G401.6 (cell line): ENCODE measurements around the gene MEF2D.

Experiments
- FAIRE-seq: peaks from 2 replicates; lab custom pipeline; 2012; peaks lifted over from hg19 to GRCh38; lab: Jason Lieb, UNC

Gene MEF2D

DNA sequence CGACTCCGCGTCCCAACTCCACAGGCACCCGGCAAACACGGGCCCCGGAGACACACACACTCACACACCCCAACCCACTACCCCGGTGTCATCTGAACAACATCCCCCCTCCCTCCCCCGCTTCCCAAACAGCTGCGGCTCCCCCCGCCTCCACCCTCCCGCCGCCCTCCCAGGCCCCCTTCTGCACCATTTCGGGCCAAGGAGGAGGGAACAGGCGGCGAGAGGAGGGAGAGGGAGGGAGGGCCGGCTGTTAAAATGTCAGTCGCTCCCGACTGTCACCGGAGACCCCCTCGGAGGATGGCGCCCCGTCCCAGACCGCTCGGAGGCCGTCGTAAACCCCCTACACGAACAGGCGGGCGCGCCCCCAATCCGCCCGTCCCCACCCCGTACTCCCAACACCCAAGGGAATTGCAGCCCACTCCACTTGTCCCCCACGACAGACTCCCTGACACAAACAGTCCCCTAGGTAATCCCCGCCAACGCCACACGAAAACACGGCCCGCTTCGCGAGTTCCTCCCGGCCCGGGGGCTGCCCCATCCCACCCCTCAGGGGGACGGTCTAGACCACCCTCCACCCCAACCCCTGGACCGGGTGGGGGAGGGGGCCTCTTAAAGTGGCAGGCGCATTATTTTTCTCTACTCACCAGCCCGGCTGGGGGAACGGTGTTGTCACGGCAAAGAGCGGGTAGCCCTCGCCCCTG is 583 bp downstream of the MEF2D start:
- FAIRE-seq = no peak

- FAIRE-seq = no peak
Observed at GRCh38 chr1:156499194-156499841, 1.3 kb downstream of the MEF2D start.

DNA sequence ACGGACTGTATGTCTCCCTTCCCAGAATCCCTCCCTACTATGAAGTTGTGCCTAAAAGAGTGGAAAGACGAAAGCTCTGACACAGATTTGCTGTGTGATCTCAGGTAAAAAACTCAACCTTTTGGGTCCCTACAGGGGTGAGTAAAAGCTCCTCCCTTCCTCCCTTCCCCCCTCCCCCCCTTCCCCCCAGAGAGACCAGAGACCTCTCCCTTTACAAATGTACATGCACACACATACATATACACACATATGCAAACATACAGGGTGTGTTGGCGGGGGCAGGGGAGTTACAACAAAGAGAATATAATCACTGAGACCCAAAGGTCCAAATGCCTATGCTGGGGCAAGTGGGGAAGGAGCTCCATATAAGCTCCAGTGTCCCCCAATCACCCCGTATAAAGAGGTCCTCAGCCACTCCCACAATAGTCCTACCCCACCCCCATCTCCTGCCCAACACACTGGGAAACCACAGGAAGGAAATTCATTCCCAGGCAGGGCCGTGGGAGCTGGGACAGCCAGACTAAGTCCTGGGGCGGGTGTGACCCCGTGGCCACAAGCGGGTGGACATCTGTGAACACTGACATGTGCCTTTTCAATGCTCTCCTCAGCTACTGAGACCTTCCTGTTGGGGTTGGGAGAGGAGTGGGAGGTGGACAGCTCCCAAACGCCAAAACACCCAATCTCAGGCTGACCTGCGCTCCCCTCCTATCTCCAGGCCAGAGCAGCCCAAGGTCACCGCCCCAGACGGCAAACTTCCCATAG is 2.0 kb downstream of the MEF2D start:
- FAIRE-seq = no peak

DNA sequence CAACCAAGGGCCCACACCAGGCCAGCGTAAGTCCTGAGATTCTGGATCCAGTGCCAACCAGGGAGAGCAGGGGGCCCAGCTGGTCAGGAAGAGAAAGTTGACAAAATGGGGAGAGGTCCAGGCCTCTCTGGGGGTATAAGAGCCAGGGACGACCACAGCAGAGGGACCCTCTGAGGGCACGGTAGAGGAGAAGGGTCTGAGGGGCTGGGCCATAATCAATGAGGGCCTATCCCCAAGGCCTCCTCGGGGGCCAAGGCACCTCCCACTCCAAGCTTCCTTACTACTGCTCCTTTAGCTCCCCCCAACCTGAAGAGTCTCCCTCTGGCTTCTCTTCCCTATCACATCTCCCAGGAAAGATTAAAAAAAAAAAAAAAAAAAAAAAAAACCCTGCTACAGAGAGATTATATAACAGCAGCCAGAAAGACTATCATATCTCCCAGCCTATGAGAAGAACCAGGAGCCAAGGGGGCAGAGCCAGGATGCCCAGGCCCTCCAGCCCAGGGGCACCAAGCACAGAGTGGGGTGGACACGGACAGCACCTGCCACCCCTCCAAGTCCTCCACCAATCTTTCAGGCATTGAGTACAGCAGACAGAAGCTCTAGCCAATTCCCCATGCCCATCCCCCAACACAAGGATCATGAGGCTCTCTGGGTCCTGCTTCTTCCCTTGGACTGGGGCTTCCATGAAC is 2.7 kb downstream of the MEF2D start:
- no peak for FAIRE-seq

DNA sequence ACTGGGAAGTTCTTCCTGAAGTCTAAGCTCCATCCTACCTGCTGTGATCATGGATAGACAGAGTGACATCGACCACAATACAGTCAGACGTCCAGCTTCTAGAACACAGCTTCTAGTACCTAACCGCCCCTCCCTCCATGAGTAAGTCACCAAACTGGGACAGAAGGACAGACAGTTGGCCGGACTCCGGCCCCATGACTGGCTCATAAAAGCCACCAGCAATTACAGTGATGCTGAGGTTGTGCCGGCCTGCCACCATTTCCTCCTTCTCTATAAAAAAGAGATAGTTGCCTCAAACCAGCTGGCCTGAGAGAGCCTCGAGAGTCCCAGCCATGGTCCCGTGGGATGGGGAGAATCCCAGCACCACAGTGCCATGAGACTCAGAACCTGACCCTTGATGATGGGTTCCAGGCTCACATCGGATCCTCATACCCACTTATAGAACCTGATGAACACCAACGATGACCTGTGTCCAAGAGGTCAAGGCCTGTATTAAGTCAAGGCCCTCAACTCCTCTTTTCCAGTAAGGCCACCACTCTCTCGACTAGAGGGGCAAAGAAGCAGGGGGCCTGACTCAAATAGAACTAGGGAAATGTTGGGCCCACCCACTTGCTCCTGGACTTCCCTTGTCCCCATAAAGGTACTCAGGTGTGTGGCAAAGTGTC is 3.4 kb downstream of the MEF2D start:
- FAIRE-seq = no peak

DNA sequence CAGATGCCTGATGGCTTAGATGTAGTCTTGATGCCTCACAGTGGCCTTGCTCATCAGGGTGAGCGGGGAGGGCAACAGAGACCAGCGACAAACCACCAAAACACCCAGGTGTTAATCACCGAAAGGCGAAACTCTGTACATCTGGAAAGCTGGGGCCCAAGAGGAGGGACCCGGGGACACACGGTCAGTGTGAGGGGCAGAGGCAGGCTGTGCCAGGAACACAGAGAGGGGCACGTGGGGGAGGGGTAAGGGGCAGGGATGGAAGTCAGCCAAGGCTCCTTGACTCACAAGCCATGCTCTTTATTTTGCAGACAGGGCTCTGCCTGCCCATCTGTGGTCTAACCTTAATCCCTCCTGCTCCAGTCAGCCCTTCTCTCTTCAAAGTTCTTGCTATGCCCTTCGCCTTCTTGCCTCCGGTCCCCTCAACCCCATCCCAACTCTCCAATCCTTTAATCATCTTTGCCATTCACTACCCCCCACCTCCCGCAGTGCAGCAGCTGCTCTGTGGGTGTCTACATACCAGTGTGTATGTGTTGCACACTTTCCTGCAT is 4.3 kb downstream of the MEF2D start:
- FAIRE-seq = no peak

- FAIRE-seq = no peak
Observed at GRCh38 chr1:156495401-156496140, 5.0 kb downstream of the MEF2D start.

DNA sequence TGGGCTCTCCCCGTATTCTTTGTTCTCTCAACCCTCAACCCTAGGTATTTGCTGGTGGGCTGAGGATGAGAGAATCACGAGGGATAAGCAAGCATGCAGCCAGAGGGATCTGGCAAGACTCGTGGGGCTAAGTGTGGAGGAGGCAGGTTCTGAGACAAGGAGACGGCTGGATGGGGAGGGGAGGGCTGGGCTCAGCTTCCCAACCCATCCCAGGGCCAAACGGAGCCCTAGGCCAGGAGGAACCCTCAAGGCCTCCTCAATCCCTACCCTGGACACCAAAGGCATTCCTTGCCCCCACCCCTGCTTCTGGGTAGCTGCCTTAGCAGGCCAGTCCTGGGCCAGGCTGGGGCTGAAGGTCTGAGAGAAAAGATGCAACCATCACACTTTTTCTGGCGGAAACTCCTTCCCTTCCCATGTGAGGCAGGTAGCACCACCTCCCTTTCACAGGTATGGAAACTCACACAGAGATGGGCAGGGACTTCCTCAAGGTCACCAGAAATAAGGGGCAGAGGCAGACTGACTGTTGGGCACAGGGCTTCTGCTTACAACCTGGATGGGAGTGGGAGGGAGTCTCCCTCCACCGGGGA is 6.2 kb downstream of the MEF2D start:
- no peak for FAIRE-seq

- FAIRE-seq = no peak
Observed at GRCh38 chr1:156493742-156494141, 6.8 kb downstream of the MEF2D start.

DNA sequence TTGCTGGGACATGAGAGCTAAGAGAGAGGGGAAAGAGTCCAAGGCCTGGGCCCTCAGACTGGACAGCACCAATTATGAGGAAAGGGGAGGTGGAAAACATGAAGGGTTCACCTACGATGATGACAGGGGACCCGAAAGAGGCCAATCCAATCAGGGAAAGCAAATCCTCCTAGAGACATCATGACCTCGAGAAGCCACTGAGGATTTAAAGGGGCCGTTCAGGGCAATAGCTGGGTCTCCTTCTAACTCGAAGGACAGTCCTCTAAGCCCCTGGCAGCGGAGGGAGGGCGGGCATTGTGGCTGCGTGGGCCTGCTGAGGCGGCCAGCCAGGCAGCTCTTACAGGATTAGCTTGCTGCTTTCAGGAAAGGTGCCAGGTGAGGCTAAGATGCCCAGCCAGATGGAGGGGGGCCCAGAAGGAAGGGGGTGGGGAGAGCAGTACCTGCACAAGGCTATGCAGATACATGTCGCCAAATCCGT is 7.4 kb downstream of the MEF2D start:
- FAIRE-seq = no peak

DNA sequence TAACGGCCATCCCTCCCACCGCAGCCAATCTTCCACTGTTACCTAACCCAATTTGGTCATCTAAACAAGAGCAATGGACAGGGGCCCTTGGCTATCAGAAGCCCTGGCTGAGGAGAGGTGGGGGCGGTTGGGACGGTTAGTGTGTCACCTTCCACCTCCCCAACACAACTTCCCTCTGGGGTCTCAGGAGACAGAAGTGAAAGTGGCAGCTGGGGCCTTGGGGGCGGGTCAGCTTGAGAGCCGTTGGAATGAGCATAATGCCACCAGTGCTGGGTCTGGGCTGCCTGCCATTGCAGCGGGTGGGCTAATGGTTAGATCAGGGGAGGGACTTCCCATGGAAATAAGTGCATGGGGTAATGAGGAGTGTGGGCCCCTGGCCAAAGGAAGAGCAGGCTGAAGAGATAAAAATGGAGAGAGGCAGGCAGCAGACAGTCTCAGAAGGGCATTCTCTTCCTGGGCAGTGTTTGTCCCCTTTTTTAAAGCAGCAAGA is 7.9 kb downstream of the MEF2D start:
- FAIRE-seq = no peak

GRCh38 chr1:156492013-156492590 is 8.5 kb downstream of the MEF2D start:
- no peak for FAIRE-seq

DNA sequence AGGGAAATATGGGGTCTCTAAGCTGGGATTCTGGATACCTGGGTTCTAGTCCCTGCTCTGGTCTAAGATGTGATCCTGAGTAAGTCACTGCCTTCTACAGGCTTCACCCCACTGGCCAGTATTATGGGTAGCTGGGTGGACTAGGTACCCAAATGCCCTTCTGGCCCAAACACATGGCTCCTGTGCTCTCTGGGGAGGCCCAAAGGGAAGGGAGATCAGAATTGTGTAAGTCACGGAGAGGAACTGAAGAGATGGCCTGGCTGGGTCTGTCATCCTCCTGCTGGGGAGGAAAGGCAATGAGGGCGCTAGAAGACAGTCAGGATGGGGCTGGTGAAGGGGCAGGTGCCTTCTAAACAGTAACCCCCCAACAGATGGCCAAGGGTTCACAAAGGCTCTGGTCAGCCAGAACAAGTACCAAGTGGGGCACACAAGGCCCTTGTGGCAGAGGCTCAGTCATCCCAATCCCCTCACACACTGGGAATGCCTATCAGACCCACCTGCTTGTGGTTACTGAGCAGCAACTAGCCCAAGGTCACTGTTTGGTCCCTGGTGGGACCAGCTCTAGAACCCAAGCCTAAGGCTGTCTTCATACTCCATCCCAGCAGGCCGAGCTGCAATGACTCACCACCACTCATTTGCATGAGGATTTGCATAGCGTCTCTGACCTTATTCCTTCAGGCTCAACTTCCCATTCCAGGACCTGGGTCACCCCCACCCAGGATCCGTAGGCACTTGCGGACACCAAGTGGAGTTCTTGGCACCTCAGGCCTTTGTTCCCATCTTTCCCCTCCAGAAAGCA is 9.2 kb downstream of the MEF2D start:
- no peak for FAIRE-seq

DNA sequence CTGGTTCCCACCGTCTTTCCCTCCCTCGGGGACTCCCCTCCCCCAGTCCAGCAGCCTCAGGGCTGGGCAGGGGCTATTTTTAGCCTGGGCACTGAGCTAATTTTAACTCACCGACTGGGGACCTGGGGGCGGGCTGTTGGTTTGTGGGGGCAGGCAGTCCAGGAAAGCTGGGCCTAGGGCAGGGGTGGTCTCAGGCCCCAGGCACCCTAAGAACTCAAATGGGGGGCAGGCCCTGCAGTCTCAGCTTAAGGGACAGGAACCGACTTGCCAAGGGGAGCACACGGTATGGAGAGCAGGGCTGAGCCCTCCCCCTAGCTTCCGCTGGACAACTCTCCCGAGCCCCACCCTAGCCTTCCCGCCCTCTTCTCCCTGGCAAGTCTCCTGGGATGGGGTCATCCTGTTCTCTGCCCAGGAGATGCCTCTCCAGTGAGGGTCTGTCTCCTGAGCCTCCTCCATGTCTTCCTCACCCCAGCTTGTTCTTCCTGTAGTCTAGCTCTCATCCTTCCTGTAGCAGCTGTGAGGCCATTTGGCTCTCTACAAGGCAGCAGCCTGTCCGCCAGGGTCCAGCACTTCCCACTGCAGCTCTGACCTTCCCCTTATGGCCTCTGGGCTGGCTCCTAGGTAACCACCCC is 10.1 kb downstream of the MEF2D start:
- FAIRE-seq = no peak

- no peak for FAIRE-seq
Observed at GRCh38 chr1:156489935-156490293, 10.7 kb downstream of the MEF2D start.

- no peak for FAIRE-seq
Observed at GRCh38 chr1:156489166-156489934, 11.2 kb downstream of the MEF2D start.

DNA sequence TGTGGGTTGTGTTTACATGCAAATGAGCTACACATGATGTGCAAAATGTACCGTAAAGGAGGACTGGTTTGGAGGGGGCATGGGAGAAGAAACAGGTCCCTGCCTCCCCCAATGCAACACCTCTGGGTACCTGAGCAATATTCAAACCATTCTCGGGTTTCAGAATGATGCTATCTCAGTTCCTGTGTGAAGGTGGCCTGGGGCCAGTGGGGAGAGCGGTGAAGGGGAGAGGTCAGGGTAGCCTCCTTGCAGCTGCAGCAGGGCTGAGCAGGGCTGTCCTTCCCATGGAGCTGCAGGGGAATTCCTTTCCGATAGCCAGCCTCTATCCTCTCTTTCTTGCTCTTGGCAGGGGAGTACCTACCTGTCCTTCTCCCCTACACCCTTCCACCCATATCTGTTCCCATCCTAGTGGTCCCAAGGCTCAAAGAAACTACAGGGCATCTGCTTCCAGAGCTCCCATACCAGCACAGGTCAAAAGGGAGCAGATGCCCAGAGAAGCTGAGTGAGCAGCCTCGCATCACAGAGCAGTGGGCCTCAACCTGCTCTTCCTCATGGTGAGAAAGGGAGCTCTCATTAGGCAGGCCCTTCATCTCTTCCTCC is 11.9 kb downstream of the MEF2D start:
- FAIRE-seq = no peak

GRCh38 chr1:156487862-156488261 is 12.7 kb downstream of the MEF2D start:
- FAIRE-seq = no peak
